C4-2B (cell line): ENCODE data around the gene KCNJ1.

Experiments used
- H3K27ac ChIP-seq: fragments of 450-650 bp; 2 replicates; pipeline ENCODE4 v1.5.1; 2017
- CTCF ChIP-seq: fragments of 450-650 bp; conservative IDR thresholded peaks from 2 replicates; pipeline ENCODE4 v1.5.1; 2017; ENCODE audit warnings: mild to moderate bottlenecking
- ZFX ChIP-seq: fragments of 450-650 bp; IDR thresholded peaks from 2 replicates; pipeline ENCODE4 v1.6.1; 2017

The KCNJ1 gene

GRCh38 chr11:128835741-128836430, 31.2 kb downstream of the KCNJ1 start:
- no peak overlapping the region for H3K27ac ChIP-seq
- TF ChIP-seq CTCF (no peak), ZFX (no peak)

GRCh38 chr11:128834157-128834556, 32.9 kb downstream of the KCNJ1 start:
- TF ChIP-seq ZFX: no peak
- TF ChIP-seq CTCF: no peak

GRCh38 chr11:128832121-128832497, 35.0 kb downstream of the KCNJ1 start:
- no peak overlapping the region for H3K27ac ChIP-seq
- no peak for TF ChIP-seq CTCF
- TF ChIP-seq ZFX: no peak

More at GRCh38 chr11:128834157-128834556, 32.9 kb downstream of the KCNJ1 start:
- no peak overlapping the region for H3K27ac ChIP-seq

- TF ChIP-seq CTCF (peak; percentile 94), ZFX (no peak)
- no peak overlapping the region for H3K27ac ChIP-seq
These were observed 35.6 kb downstream of the KCNJ1 start for GRCh38 chr11:128831174-128832120.

DNA sequence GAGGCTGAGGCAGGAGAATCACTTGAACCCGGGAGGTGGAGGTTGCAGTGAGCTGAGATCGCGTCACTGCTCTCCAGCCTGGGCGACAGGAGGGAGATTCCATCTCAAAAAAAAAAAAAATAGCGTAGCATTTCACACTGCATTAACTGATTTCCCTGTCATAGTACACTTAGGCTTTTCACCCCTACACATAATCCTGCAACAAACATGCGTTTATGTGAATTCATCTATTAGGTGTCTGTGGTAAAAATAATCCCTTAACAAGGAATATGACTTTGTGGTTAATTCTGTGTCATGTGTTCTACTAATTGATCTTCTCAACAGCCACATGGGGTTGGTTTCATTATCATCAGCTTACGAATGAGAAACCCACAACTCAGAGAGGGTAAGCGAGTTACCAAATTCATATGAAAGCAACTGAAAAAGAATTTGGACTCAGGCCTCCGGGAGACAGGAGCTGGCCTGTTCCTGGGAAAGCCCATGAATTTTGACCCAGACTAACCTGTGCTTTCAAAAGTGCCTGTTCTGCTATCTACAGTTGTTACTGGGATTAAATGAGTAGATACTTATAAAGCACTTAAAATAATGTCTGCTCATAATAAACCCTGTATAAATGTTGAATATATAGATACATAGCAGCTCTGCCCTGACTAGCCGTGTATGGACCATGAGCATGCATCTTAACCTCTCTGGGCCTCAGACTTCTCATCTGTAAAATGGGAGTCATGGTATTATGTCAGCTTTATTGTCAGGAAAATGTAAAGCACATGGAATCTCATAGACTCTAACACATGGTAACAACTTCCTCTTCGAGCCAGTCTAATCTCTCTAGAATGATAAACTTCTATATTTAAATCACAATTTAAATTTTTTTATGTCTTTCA, 36.6 kb downstream of the KCNJ1 start:
- no peak overlapping the region for H3K27ac ChIP-seq
- TF ChIP-seq ZFX (no peak), CTCF (no peak)

GRCh38 chr11:128828350-128828749, 38.7 kb downstream of the KCNJ1 start:
- TF ChIP-seq CTCF (no peak), ZFX (no peak)
- no peak overlapping the region for H3K27ac ChIP-seq
